Suppressor macrophage treated with lipopolysaccharide for 1 hour (primary cell): ENCODE measurements around the gene MYO5A.

Experiments used
- DNase-seq, 3 donors: peaks; one replicate each; pipeline ENCODE4 v3.0.0-alpha.2; 2020 to 2022

MYO5A gene

GRCh38 chr15:52540374-52541012 lies 11.8 kb upstream of the MYO5A start:
- peak in 2 of 3 donors; percentile 30 to 38 for DNase-seq

DNA sequence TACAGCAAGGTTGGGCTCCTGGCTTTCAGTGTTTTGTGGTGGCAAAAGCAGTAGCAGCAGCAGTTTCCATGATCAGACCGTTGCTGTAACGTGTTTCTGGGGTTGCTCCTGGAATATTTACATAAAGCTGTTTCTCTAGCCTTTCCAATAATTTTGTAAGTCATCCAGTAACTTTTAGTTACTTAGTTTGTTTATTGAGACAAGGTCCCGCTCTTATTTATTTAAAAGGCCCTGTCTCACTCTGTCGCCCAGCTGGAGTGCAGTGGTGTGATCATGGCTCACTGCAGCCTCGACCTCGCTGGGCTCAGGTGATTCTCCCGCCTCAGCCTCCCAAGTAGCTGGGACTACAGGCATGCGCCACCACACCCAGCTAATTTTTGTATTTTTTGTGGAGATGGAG lies 8.8 kb upstream of the MYO5A start:
- DNase-seq = no peak

- DNase-seq = no peak
Observed at GRCh38 chr15:52532427-52532826, 3.7 kb upstream of the MYO5A start.

DNA sequence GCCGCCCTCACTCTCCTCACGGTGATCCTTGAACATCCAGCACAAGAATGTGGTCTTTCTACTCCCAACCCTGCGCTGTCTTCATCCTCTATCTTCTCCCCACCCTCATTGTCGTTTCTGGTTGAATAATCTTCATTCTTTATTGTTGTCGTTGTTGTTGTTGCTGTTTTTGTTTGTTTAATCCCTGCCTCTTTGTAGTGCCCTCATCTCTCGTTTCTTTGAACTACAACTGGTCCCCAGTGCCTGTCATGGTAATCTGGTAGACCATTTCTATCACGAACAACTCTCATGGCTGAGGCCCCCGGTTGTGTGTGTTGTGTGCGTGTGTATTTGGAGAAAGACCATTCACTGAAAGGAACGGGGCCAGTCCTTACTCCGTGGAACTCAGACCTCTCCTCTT lies 1.3 kb upstream of the MYO5A start:
- no peak for DNase-seq

DNA sequence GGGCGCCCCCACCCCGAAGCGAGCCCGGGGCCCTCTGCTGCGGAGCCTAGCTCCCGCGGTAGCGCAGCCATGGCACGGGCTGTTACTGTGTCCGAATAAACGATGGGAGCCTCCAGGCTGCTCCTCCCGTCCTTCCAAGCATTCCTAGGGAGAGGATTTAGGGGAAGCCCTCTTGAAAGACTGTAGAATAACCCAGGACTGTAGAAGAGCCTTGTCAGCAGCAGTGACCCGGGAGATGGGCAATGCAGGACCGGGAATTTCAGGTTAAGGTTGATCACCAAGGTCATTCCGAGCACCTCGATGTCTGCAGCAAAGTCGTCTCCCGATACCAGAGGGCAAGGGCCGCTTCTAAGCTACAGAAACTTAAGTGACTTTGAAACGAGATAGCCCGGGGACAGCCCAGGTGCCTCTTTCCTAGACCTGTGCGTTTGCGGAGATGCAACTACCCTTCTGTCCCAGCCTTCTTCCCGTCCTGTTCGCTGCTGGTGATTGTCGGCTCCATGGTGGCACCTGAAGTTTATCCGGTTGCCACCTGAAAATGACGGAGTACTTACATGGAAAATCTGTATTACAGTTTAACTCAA lies 753 bp upstream of the MYO5A start:
- no peak for DNase-seq

- peak; percentile 47 to 59 (median 53) for DNase-seq
Observed at GRCh38 chr15:52527911-52528563, 643 bp downstream of the MYO5A start.

GRCh38 chr15:52527196-52527910 lies 1.3 kb downstream of the MYO5A start:
- no peak for DNase-seq

GRCh38 chr15:52524223-52525136 lies 4.2 kb downstream of the MYO5A start:
- no peak for DNase-seq

- peak; percentile 38 to 57 (median 55) for DNase-seq
Observed at GRCh38 chr15:52523647-52524046, 5.0 kb downstream of the MYO5A start.

- DNase-seq = no peak
Observed at GRCh38 chr15:52523192-52523591, 5.5 kb downstream of the MYO5A start.

DNA sequence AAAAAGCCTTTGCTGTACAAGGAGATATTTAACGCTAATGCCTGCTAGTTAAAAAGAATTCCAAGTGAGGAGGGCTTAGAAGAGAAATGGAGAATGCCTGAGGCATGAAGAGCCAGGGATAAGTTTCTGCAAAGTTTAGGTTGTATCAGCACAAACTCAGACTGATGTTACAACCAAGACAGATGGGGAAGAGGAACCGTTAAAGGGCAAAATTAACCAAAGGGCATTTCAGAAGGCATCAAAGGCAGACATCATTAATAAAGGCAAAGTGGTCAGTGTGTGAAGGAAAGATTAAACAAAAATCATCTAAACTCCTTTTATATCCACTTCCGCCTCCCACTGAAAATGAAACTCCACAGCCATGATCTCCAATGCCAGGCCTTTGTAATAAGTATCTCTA lies 7.0 kb downstream of the MYO5A start:
- no peak for DNase-seq

GRCh38 chr15:52520421-52520820 lies 8.3 kb downstream of the MYO5A start:
- no peak for DNase-seq

DNA sequence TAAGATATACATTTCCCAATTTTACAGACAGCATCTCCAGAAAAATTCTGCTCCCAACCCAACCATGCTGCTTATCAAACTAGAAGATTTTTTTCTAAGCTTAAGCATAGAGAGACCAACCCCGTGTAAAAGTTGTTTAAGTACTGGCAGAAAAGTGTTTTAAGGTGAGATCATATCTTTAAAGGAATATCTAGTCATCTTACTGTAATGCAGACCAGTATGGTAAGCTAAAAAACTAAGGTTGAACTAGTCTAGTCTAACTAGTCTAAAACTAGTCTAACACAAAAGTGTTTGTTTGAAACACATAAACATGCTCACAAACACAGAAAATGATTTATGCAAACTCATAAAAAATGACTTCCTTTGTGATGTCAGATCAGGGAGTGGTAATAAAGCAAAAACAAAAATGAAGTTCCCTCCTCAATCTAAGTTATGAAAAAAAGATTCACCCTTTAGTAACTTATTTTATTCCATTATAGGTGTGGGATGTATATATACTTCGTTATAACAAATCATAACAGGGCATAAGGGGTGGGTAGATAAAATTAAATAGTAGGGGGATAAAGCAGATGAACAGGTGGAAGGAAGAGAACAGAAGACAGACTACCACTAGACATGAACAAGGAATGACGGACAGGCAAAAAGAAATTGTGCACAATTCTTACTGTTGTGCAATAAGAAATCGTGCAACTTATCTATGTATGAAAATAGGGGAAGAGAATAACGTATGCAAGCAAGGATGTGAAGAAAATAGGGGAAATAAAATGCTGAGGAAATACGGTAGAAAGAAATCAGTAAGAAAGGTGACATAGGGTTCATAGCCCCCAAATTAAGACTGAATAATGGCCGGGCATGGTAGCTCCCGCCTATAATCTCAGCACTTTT lies 10.0 kb downstream of the MYO5A start:
- peak; percentile 11 to 67 (median 55) for DNase-seq

DNA sequence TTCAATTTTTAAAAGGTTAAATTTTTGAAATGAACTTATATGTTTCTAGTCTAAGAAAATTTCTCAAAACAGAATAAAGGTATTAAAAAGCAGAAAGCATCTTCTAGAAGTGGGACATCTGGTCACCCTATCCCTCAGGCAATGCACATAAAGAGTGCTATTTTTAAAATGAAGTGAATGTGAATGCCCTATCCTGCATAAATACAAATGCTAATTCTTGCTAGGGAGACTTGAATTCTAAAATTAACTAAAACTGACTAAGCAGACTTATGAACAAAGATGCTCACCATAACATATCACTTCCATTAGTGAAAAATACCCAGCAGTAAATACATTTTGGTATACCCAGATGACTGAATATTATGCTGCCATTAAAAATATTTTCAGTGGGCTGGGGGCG lies 11.7 kb downstream of the MYO5A start:
- no peak for DNase-seq

- no peak for DNase-seq
Observed at GRCh38 chr15:52515343-52515742, 13.3 kb downstream of the MYO5A start.

- DNase-seq = no peak
Observed at GRCh38 chr15:52514482-52514881, 14.2 kb downstream of the MYO5A start.

- DNase-seq = peak; percentile 75 to 92 (median 90)
Observed at GRCh38 chr15:52512869-52513268, 15.8 kb downstream of the MYO5A start.

GRCh38 chr15:52511084-52511483 lies 17.6 kb downstream of the MYO5A start:
- no peak for DNase-seq

DNA sequence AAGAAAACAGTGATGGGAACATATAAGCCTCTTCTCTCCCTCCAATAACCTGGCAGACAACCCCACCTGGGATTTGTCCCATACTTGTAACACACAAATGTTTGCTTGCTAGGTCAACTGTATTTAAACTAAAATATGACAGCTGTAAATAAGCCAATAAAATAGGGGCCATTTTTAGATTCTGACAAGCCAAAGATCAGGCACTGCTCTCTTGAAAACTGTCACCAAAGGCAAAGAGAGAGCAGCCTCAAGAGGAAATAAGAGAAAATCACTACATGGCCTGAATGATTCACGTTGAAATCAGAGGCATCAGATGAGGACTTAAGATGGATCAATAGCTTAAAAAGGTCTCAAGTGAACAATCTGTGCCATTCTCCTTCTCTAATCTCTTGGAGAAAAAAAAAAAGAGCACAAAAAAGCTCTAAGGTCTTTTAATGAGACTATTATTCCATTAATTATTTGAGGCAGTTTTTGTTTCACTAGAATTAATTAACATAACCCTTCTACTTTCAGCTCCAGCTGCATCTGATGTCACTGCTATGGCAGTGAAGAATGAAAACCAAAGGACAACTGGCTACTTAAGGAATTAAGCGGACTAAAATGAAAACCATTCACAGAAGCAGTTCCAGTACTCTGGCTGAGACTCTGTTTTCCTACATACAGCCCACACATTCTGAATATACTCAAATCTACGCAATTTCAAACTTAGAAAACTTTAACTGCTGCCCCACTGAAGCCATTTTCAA lies 19.0 kb downstream of the MYO5A start:
- no peak for DNase-seq

- no peak for DNase-seq
Observed at GRCh38 chr15:52506549-52506948, 22.1 kb downstream of the MYO5A start.

DNA sequence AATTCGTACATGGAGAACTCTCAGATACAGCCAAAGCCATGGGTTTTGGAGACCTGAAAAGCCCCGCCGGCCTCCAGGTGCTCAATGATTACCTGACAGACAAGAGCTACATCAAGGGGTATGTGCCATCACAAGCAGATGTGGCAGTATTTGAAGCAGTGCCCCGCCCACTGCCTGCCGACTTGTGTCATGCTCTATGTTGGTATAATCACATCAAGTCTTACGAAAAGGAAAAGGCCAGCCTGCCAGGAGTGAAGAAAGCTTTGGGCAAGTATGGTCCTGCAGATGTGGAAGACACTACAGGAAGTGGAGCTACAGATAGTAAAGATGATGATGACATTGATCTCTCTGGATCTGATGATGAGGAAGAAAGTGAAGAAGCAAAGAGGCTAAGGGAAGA lies 23.5 kb downstream of the MYO5A start:
- DNase-seq = peak; percentile 62 to 75 (median 66)
